GM12892 (cell line): ENCODE data around the gene GBX1.

ENCODE experiments used
- POLR2A ChIP-seq: IDR thresholded peaks from 2 replicates; pipeline ENCODE4 v1.6.1; 2011; ENCODE audit warnings: low read depth, low read length, control low read depth
- POLR2AphosphoS5 ChIP-seq: IDR thresholded peaks from 2 replicates; pipeline ENCODE4 v1.6.1; 2011; ENCODE audit warnings: low read depth, low read length, control low read depth
- TAF1 ChIP-seq: IDR thresholded peaks from 2 replicates; pipeline ENCODE4 v1.6.1; 2011; ENCODE audit warnings: low read depth, mild to moderate bottlenecking, control low read depth, low read length, borderline replicate concordance

DNA sequence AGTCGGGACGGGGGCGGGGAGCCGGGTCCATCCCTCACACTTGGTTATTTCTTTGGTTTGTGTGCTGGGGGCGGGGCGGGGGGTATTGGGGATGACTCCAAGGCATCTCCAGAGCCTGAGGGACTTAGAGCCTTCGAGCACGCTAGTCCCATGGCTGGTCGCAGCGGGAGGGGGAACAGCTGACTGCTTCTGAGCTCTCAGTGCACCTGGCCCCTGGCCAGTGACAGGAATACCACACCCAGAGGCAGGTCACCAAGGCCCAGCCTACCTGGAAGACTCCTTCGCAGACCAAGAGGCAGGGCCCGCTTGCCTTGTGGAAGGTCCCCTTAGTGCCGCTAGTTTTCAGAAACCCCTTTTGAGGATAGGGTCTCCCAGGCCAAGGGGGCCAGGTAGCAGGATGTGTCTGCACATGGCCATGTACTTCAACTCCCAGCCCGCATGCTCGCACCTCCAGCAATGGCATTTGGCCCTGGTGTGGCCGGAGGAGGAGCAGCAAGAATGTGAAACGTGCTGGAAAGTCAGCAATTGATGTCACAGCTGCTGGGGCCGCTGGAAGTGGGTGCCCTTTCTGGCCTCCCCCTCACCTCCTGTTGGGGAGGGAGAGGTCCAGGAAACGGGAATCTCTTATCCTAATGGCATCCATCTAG is 40.9 kb downstream of the GBX1 start:
- TF ChIP-seq POLR2A: no peak
- no peak for TF ChIP-seq POLR2AphosphoS5
- TF ChIP-seq TAF1: no peak
